ENCODE results near the gene NRAS. TPM values are rescaled to one million over a fixed set of nuclear protein-coding genes. Genes with fewer than 3 reads are reported as not detected.

Gene NRAS
- total and polyA plus RNA-seq, 9 of the 15 experiments (the other 6 are each of a cell fraction or from before 2014, with no cell fraction given) = 40.7 to 94.5 (median 75.4) TPM

GRCh38 chr1:114757455-114758255 lies 41.1 kb upstream of the NRAS start, which contains the start of gene CSDE1 (continued):
- TF ChIP-seq ZNF444 (CRISPR knock-in tag; IDR thresholded peaks at IDR 0.05) (peak; percentile 52; the same call in 1 of the 2 replicates), CEBPB (tag; IDR thresholded peaks at IDR 0.05) (peak; percentile 29; the same call in 1 of the 2 replicates), ZBTB17 (CRISPR knock-in tag; IDR thresholded peaks at IDR 0.05) (peak; percentile 85), NCOA1 (IDR thresholded peaks at IDR 0.05; ENCODE audit: low read depth) (peak; percentile 61; the same call in 1 of the 2 replicates), ZBTB33 (CRISPR knock-in tag; IDR thresholded peaks at IDR 0.05) (peak; percentile 27; the same call in 1 of the 2 replicates), ZNF274 (IDR thresholded peaks at IDR 0.05; ENCODE audit: borderline replicate concordance, low read depth, low read length) (no peak), ZNF354B (CRISPR knock-in tag; IDR thresholded peaks at IDR 0.05) (no peak), KLF6 (CRISPR knock-in tag; IDR thresholded peaks at IDR 0.05; ENCODE audit: borderline replicate concordance) (0 out of 2 replicates have a peak, but pooled peaks have one; percentile 19), COPS2 (conservative IDR thresholded peaks at IDR 0.05) (no peak), MYNN (IDR thresholded peaks at IDR 0.05) (no peak; the same call in 1 of the 2 replicates), MYNN (CRISPR knock-in tag; IDR thresholded peaks at IDR 0.05) (no peak), NCOA2 (IDR thresholded peaks at IDR 0.05; ENCODE audit: partially characterized antibody in 2 of 2) (no peak), PKNOX1 (IDR thresholded peaks at IDR 0.05) (peak; percentile 38), NR3C1 (CRISPR knock-in tag; IDR thresholded peaks at IDR 0.05) (no peak), ZNF830 (CRISPR knock-in tag; IDR thresholded peaks at IDR 0.05) (no peak), TCF15 (CRISPR knock-in tag; IDR thresholded peaks at IDR 0.05) (no peak; the same call in 1 of the 2 replicates), PHB (CRISPR knock-in tag; IDR thresholded peaks at IDR 0.05) (0 out of 2 replicates have a peak, but pooled peaks have one; percentile 49)
- TF ChIP-seq, protein P1, sequence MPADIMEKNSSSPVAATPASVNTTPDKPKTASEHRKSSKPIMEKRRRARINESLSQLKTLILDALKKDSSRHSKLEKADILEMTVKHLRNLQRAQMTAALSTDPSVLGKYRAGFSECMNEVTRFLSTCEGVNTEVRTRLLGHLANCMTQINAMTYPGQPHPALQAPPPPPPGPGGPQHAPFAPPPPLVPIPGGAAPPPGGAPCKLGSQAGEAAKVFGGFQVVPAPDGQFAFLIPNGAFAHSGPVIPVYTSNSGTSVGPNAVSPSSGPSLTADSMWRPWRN (IDR thresholded peaks at IDR 0.05; ENCODE audit: low read depth) = 0 out of 2 replicates have a peak, but pooled peaks have one; percentile 11
- TF ChIP-seq, protein P2, sequence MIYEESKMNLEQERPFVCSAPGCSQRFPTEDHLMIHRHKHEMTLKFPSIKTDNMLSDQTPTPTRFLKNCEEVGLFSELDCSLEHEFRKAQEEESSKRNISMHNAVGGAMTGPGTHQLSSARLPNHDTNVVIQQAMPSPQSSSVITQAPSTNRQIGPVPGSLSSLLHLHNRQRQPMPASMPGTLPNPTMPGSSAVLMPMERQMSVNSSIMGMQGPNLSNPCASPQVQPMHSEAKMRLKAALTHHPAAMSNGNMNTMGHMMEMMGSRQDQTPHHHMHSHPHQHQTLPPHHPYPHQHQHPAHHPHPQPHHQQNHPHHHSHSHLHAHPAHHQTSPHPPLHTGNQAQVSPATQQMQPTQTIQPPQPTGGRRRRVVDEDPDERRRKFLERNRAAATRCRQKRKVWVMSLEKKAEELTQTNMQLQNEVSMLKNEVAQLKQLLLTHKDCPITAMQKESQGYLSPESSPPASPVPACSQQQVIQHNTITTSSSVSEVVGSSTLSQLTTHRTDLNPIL (CRISPR knock-in tag; IDR thresholded peaks at IDR 0.05) = 0 out of 2 replicates have a peak, but pooled peaks have one; percentile 21
- TF ChIP-seq, protein P3, sequence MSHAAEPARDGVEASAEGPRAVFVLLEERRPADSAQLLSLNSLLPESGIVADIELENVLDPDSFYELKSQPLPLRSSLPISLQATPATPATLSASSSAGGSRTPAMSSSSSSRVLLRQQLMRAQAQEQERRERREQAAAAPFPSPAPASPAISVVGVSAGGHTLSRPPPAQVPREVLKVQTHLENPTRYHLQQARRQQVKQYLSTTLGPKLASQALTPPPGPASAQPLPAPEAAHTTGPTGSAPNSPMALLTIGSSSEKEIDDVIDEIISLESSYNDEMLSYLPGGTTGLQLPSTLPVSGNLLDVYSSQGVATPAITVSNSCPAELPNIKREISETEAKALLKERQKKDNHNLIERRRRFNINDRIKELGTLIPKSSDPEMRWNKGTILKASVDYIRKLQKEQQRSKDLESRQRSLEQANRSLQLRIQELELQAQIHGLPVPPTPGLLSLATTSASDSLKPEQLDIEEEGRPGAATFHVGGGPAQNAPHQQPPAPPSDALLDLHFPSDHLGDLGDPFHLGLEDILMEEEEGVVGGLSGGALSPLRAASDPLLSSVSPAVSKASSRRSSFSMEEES (CRISPR knock-in tag; IDR thresholded peaks at IDR 0.05) = no peak
